ENCODE measurements around the gene TUT7.

The TUT7 gene

DNA sequence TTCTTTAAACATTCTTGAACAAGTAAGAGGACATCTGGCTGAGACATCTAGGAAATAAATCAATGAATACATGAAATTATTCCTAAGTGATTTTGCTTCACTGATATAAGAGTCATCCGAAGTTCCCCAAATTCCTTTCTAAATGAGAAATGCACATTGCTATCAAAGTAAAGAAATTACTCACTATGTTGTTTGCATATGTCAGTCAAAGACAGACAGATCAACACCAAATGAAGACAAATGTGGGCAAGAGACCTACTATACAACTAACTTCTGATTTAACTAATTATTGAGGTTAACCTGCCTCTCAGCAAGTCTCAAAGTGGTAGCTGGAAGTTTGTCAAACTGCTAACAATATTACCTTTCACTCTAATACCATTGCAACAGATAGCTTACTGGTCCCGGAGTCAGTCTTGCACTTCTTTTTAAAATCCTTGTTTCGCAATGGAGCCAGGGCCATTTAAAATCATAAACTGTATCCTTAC is 13.2 kb downstream of the TUT7 start:
- no peak for DNase-seq (ENCODE audit: low read depth in 1 of 2, low spot score in 1 of 2)
- in situ Hi-C loops (cut with HindIII; ENCODE audit: low pct_unique_long_range_greater_than_20kb, low sequenced_read_pairs) = no loop called here
- no peak for TF ChIP-seq JUND (IDR thresholded peaks at IDR 0.05; ENCODE audit: low read depth)

DNA sequence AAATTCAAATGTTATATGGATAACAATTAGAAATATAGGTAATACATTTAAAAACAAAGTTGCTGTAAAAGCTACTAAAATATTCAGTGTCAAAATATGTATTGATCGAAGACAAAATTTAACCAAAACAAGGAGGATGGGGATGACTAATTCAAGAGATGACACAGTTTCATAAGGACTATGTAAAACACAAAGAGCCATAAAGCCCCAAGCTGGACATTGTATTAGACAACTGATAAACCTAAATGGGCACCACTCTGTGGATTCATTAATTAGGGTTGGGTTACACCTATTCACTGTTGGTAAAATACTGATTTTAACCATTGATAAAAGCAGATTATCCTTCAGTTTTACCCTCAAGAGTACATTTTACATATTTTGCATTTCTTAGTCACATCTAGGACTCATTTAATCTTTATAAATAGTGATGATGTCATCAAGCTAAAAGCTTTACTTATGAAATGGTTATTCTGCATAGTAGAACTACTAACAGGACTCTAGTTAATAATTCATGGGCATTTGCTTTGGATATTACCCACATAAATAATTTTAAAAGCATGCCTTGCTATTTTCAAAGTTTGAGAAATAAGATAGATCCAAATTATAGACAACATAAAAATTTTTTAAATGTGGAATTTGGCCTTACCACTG is 13.7 kb downstream of the TUT7 start:
- in situ Hi-C loops (cut with HindIII; ENCODE audit: low pct_unique_long_range_greater_than_20kb, low sequenced_read_pairs) = no loop called here
- no peak for DNase-seq (ENCODE audit: low read depth in 1 of 2, low spot score in 1 of 2)
- TF ChIP-seq JUND (IDR thresholded peaks at IDR 0.05; ENCODE audit: low read depth) = no peak

DNA sequence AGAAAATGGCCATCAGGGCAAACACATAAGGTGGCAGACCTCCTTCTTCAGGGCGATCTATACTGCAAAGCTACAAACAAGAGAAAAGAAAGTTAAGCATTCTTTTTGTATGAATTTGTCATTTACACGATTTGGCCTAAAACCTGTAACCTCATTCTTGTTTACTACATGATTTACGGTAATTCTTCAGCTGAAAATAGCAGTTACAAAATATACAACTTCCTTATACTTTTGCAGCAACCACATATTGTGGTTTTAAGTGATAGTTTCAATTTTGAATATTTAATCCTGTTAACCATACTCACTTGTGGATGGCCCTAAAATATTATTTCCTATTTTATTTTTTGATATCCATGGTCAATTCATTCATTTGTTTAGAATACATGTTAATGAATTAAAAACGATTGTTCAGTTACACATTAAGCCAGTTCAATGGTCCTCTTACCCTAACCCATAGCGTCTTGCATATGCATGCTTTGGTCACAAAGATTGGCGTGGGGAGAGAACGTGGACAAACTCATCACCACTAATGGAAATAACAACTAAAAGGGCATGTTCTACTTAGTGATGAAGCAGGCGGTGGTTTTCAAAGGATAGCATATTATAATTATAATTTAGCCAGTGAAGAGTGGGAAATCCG is 16.6 kb downstream of the TUT7 start:
- no peak for DNase-seq (ENCODE audit: low read depth in 1 of 2, low spot score in 1 of 2)
- no peak for TF ChIP-seq JUND (IDR thresholded peaks at IDR 0.05; ENCODE audit: low read depth)
- in situ Hi-C loops (cut with HindIII; ENCODE audit: low pct_unique_long_range_greater_than_20kb, low sequenced_read_pairs) = no loop called here

DNA sequence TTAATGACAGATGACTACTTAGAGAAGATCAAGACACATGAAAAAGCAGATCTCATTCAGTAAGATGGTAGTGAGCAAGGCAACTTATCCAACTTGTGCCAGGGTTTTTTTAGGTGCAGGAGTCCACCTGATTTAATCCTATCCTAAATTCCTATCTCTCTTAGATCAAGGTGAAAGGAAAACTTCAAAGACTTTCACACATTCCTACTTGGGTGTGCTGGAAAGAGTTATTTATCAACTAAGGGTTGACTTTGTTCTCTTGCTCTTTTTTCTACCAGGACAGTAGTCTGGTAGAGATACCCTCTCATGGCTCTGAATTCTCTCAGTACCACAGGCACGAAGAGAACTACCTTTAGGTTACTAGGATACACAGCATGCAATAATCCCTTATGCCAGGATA is 18.2 kb downstream of the TUT7 start:
- TF ChIP-seq JUND (IDR thresholded peaks at IDR 0.05; ENCODE audit: low read depth) = no peak
- in situ Hi-C loops (cut with HindIII; ENCODE audit: low pct_unique_long_range_greater_than_20kb, low sequenced_read_pairs) = no loop called here
- DNase-seq (ENCODE audit: low read depth in 1 of 2, low spot score in 1 of 2) = no peak

DNA sequence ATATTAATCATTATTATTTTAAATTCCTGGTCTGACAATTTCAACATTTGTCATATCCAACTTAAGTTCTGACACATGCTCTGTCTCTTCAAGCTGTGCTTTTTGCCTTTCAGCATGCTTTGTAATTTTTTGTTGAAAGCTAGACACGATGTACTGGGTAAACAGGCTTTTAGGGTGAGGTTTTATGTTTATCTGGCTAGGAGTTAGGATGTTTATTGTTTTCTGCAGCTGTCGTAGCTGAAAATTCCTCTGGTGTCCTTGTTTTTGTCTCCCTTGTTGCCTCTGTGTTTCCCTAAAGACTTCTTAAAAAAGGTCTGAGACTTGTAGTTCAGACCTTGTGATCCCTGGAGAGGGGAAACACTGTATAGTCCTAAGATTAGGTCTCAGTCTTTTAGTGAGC is 20.6 kb downstream of the TUT7 start:
- DNase-seq (ENCODE audit: low read depth in 1 of 2, low spot score in 1 of 2) = no peak
- TF ChIP-seq JUND (IDR thresholded peaks at IDR 0.05; ENCODE audit: low read depth) = no peak
- in situ Hi-C loops (cut with HindIII; ENCODE audit: low pct_unique_long_range_greater_than_20kb, low sequenced_read_pairs) = no loop called here

DNA sequence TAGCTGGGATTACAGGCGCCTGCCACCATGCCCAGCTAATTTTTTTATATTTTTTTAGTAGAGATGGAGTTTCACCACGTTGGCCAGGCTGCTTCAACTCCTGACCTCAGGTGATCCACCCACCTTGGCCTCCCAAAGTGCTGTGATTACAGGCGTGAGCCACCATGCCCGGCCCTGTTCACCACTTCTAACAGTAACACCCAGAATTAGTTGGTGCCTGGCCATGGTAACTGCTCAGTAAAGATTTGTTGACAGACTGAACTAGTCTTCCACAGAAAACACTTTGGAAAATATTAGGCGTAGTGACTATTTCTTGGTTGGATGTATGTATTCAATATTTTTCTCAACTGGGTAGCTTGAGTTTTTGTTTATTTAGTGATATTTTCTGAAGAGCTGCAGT is 24.0 kb downstream of the TUT7 start:
- no peak for TF ChIP-seq JUND (IDR thresholded peaks at IDR 0.05; ENCODE audit: low read depth)
- in situ Hi-C loops (cut with HindIII; ENCODE audit: low pct_unique_long_range_greater_than_20kb, low sequenced_read_pairs) = no loop called here
- DNase-seq (ENCODE audit: low read depth in 1 of 2, low spot score in 1 of 2) = no peak

DNA sequence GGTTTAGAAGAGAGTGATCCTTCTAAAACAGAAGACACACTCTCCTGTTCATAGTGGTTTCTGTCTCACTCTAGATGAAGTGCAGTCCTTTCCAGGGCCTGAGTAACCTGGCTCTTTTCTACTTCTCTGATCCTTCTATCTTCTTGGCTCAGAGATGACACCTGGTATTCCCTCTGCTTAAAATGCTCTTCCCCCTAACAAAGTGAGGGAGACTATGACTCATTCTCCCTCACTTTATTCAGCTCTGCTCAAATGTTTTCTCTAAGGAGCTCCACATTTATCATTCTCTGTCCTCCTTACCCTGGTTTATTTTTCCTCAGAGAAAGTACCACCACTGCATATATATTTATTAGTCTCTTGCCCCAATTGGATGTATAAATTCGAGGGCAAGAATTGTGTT is 24.6 kb downstream of the TUT7 start:
- DNase-seq (ENCODE audit: low read depth in 1 of 2, low spot score in 1 of 2) = no peak
- TF ChIP-seq JUND (IDR thresholded peaks at IDR 0.05; ENCODE audit: low read depth) = no peak
- in situ Hi-C loops (cut with HindIII; ENCODE audit: low pct_unique_long_range_greater_than_20kb, low sequenced_read_pairs) = no loop called here

DNA sequence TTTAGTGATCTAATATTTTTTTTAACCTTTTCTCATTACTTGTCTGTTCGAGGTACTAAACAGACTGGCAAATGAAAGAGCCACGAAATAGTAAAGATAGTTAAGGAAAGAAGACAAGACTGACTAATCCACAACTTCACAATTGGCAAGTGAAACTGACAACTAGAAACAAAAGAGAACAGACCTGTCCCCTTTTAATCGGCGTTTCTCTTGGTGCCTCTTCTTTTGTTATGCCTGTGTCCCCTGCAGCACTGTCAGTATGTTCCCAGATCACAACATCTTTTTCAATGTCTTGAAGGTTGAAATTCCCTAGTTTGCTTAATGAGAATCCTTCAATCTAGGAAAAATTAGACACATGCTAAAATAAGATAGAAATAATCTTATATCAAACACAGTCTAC is 26.1 kb downstream of the TUT7 start:
- DNase-seq (ENCODE audit: low read depth in 1 of 2, low spot score in 1 of 2) = no peak
- in situ Hi-C loops (cut with HindIII; ENCODE audit: low pct_unique_long_range_greater_than_20kb, low sequenced_read_pairs) = no loop called here
- TF ChIP-seq JUND (IDR thresholded peaks at IDR 0.05; ENCODE audit: low read depth) = no peak

DNA sequence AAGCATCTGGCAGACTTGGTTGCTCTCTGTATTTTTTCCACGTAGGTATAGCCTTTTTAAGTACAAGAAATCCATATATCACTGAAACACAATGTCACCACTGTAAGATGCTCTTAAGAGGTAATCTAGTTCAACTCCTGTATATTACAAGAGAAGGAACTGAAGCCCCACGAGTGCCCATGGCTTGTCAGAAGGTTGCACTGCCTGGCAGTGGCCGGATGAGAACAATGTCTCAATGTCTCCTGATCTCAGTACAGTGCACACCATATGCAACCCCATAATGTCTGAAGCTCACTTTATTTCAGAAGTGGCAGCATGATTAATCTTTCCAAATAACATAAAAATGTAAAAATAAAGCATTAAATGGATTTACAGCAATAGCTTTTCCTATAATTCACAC is 27.7 kb downstream of the TUT7 start:
- in situ Hi-C loops (cut with HindIII; ENCODE audit: low pct_unique_long_range_greater_than_20kb, low sequenced_read_pairs) = no loop called here

DNA sequence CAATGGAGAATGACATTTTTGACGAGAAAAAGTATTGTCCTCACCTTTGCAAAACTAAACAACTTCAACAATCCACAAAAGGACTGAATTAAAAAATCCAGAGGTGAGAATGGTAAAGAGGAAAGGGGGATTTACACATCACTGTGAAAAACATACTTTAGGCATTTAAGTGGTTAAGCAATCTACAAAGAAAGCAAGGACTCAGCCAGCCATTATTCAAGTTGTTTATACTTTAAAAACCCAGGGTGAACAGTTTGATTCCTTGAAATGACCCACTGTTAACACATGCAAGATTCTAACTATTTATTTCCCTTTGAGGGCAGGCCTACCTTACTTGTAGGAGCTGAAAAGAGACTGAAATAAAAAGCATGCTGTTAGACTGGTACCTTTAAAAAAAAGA is 29.3 kb downstream of the TUT7 start:
- TF ChIP-seq JUND (IDR thresholded peaks at IDR 0.05; ENCODE audit: low read depth) = no peak
- in situ Hi-C loops (cut with HindIII; ENCODE audit: low pct_unique_long_range_greater_than_20kb, low sequenced_read_pairs) = no loop called here
- no peak for DNase-seq (ENCODE audit: low read depth in 1 of 2, low spot score in 1 of 2)

More for the DNA sequence above, 27.7 kb downstream of the TUT7 start:
- TF ChIP-seq JUND (IDR thresholded peaks at IDR 0.05; ENCODE audit: low read depth) = no peak
- no peak for DNase-seq (ENCODE audit: low read depth in 1 of 2, low spot score in 1 of 2)

DNA sequence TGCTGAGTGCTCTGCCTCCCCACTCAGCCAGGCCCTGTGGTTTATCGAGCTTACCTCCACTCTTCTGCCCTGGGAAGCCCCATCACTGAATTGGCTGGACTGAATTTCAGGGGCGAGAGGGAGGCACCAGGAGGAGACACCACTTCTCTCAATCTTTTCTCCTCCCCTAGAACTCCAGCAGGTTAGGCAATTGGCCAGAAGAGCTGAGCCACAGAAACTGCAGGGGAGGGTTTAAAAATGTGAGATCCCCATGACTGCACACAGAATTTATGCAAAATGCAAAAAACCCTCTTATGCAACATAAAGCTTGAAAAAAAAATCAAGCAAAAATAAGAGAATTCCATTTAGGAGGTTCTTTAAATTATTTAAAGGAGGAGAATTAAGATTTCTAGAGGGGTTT is 29.9 kb downstream of the TUT7 start:
- no peak for TF ChIP-seq JUND (IDR thresholded peaks at IDR 0.05; ENCODE audit: low read depth)
- DNase-seq (ENCODE audit: low read depth in 1 of 2, low spot score in 1 of 2) = no peak
- in situ Hi-C loops (cut with HindIII; ENCODE audit: low pct_unique_long_range_greater_than_20kb, low sequenced_read_pairs) = no loop called here

DNA sequence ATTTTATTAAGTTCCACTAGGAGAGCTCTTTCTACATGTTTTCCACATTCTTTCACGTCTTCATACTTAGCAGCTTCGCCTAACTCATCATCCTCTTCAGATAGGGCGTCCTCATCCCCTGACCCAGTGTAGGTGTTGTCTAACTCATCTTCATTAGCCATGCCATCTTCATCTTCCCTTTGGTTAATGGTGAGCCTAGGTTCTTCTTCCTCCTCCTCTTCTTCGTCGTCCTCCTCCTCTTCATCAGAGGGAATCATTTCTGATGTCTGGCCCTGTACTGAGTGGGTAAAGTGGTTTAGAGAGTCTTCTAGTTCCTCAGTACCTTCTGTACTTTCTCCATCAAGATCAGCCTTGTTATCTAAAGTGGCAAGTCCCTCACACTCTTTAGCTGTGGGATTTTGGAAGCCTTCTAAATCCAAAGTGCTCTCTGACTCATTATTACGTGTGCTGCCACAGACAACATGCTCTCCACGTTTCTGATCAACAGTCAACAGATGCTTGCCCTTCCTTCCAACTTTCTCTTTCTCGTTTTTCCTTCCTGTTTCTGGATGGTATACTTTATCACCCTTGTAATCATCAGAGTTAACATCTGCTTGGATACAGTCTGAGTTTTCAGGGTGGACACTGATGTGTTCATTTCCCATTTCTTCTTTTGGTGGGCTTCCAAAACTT is 31.1 kb downstream of the TUT7 start:
- no peak for DNase-seq (ENCODE audit: low read depth in 1 of 2, low spot score in 1 of 2)
- in situ Hi-C loops (cut with HindIII; ENCODE audit: low pct_unique_long_range_greater_than_20kb, low sequenced_read_pairs) = no loop called here
- no peak for TF ChIP-seq JUND (IDR thresholded peaks at IDR 0.05; ENCODE audit: low read depth)

DNA sequence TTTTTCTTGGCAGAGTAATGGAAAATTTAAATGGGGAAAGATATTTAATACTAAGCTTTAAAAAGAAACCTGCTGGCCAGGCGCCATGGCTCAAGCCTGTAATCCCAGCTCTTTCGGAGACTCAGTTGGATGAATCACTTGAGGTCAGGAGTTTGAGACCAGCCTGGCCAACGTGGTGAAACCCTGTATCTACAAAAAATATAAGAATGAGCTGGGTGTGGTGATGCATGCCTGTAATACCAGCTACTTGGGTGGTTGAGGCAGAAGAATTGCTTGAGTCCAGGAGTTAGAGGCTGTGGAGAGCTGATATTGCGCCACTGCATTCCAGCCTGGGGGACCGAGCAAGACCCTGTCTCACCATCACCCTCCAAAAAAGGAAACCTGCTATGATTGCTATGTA is 32.8 kb downstream of the TUT7 start:
- DNase-seq (ENCODE audit: low read depth in 1 of 2, low spot score in 1 of 2) = no peak
- no peak for TF ChIP-seq JUND (IDR thresholded peaks at IDR 0.05; ENCODE audit: low read depth)
- in situ Hi-C loops (cut with HindIII; ENCODE audit: low pct_unique_long_range_greater_than_20kb, low sequenced_read_pairs) = no loop called here

All from T47D (cell line).